Lower leg skin (tissue), 4 donors: ENCODE data around the gene C2orf72. TPM values are rescaled to one million over a fixed set of nuclear protein-coding genes. Genes with fewer than 3 reads are reported as not detected.

Experiments used
- DNase-seq, 2 donors: peaks; one replicate each; pipeline ENCODE4 v3.0.0-alpha.2; 2019; ENCODE audit warnings: low spot score in 2 of 2
- H3K4me3 ChIP-seq: fragments of 200-600 bp; sonication (generic); 2 replicates; pipeline ENCODE4 v1.5.1; 2017; ENCODE audit warnings: mild to moderate bottlenecking, low read depth; ENCODE audit not compliant: poor library complexity, severe bottlenecking
- POLR2A ChIP-seq, 2 donors: fragments of 450-650 bp; IDR thresholded peaks; one replicate each; pipeline ENCODE4 v1.6.1; 2016 to 2017; ENCODE audit warnings: antibody characterized with exemption in 2 of 2, mild to moderate bottlenecking in 1 of 2, moderate library complexity in 1 of 2
- WGBS, 2 donors: methylation state at CpG; one replicate each; pipeline ENCODE4 v1.1.5; 2018; 5-methylcytosine and 5-hydroxymethylcytosine counted together
- intact Hi-C: fragments of 100-400 bp; cut with DNase I; formaldehyde crosslinking; loops from one replicate; pipeline ENCODE4 v1.15.0; 2023; ENCODE audit warnings: low total_unique reads
- total RNA-seq, 4 donors: library from RNA; depleted of rRNA; stranded (reverse); fragments of >200 nt; gene quantifications; one replicate each; pipeline ENCODE4 v1.1.0, GENCODE V29; 2016
- TF ChIP-seq, protein P1 (sequence below), 3 donors: fragments of 450-650 bp; IDR thresholded peaks; one replicate each; pipeline ENCODE4 v1.5.1; 2016; ENCODE audit warnings: antibody characterized with exemption in 3 of 3, mild to moderate bottlenecking in 3 of 3, moderate library complexity in 2 of 3

C2orf72 gene
- total RNA-seq, 4 donors from 2014 or later = 0.95 to 7.3 (median 4.0) TPM

DNA sequence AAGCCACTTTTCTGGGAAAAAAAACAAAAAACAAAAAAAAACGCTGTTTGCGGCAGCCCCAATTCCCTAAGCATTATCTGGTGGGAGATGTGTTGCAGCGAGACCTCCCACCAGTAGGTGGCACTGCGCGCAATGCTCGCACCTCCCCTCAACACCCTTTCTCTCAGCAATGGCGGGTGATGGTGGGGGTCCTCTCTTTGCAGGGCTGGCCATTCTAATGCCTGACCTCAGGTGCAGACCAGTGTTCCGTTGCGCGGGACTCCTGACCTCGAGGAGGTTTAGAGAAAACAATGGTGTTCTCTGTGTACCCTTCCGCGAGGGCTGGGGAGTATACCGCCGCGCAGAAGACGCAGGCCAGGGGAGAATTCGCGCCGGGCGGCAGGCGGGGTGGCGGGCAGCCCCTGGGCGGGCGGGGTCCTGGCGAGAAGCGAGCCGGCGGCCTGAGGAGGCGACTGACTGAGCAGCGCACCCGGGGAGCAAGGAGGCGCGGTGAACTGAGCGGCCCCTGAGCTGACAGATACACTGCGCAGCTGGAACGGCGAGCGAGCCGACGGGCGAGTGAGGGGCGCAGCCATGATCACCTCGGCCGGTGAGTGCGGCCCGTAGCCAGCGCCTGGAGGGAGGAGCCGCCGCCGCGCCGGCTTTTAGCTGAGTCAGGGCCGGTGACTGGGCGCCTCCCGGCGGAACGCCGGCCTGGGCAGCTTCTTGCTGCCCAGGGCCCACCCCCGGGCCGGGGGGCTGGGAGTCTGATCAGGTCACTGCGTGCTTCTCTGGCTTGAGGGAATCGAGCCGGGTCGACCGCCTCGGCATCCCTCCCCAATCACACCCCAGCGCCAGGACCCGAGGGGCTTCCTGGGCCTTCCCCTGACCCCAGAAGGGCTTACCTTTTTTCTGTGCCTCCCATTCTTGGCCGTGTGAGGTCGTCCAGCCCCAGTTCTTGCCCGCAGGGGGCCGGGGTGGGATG lies 19.4 kb downstream of the C2orf72 start, which contains the start of gene PSMD1:
Gene PSMD1, plus strand, starts transcription at position 415 of the 964 bp plus-strand sequence. Its CDS starts 159 bp downstream, at position 574.
- DNase-seq = peak; percentile 88 to 98
- intact Hi-C loops = no loop called here
- H3K4me3 ChIP-seq = peak within 1 kb of the TSS; percentile 92
- TF ChIP-seq POLR2A (IDR thresholded peaks at IDR 0.05) = no peak
- TF ChIP-seq, protein P1, sequence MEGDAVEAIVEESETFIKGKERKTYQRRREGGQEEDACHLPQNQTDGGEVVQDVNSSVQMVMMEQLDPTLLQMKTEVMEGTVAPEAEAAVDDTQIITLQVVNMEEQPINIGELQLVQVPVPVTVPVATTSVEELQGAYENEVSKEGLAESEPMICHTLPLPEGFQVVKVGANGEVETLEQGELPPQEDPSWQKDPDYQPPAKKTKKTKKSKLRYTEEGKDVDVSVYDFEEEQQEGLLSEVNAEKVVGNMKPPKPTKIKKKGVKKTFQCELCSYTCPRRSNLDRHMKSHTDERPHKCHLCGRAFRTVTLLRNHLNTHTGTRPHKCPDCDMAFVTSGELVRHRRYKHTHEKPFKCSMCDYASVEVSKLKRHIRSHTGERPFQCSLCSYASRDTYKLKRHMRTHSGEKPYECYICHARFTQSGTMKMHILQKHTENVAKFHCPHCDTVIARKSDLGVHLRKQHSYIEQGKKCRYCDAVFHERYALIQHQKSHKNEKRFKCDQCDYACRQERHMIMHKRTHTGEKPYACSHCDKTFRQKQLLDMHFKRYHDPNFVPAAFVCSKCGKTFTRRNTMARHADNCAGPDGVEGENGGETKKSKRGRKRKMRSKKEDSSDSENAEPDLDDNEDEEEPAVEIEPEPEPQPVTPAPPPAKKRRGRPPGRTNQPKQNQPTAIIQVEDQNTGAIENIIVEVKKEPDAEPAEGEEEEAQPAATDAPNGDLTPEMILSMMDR (IDR thresholded peaks at IDR 0.05) = peak in 2 of 3 donors; percentile 59 to 69
- WGBS, 2 donors = 0 to 1% methylated on average over 20 to 49 of the region's 73 CpGs

DNA sequence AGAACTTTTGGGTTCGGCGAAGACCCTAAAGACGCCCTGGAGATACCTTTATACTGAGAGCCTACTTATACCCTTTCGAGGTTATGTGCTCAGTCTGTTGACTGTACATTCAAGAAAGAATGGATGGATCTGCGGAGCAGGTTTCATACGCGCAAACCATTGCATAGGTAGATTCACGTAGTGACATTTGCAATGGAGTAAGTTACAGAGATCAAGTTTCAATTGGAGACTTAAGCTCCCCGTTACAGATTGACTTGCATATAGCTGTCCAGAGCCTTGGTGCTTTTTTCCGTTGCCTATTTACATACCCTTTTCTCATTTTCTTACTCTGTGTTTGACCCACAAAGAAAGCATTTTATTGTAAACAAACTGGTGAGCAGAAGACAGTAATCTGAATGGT lies 20.3 kb downstream of the C2orf72 start:
- no peak for DNase-seq
- H3K4me3 ChIP-seq = peak overlapping the region; percentile 92
- TF ChIP-seq, protein P1 (IDR thresholded peaks at IDR 0.05) = no peak
- no peak for TF ChIP-seq POLR2A (IDR thresholded peaks at IDR 0.05)
- intact Hi-C loops = no loop called here
- 4 to 10% methylated on average over 10 of the region's 10 CpGs for WGBS, 2 donors

DNA sequence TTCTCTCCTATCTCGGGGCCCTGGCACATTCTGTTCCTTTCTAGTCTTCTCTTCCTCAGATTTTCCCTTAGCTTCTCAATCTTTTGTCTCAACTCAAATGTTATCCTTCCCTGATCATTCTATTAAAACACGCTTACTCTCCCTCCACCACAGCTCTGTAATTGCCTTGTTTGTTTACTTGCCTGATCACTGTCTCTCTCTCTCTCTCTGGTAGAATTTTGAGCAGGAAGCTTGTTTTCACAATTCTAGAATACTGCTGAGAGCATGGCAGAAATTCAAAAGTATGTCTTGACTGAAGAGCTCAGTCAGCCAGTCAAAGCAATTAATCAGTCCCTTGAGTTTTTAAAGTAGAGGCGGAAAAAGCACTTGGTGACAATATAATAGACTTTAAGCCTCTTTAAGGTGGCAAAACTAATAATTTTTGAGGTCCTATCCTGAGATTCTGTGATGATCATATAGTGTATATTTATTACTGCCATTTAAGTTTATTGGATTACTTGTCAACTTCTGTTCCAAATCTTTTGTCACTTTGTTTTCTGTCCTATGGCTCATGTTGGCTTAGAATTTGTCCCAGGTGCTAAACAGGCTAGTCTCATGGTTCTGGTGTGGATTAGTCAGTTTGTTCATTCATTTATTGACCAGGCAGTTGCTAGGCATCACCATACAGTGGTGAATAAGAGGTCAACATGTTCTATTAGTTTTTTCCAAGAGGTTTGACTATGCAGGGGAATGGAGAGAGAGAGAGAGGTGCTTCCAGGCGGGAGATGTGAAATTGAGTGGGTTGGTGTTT lies 21.6 kb downstream of the C2orf72 start:
- intact Hi-C loops = no loop called here

DNA sequence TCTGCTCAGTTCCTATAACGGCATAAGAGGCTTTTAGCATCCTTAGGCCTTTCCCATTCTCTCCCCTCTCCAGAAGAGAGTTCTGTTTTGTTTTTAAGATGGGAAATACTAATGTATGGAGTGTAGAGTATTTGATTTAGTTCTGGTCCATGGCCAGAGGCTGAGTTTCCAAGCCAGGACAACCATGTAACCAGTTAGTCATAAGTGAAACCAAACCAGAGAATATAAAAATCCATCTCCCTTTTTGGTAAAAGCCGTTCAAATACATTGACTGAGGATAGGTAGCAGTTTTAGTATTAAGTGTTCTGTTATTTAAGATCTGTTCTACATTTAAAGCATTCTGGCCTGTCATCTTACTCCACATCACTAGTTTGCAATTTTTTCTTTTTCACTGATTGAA lies 22.4 kb downstream of the C2orf72 start:
- no peak for DNase-seq
- no peak overlapping the region for H3K4me3 ChIP-seq
- WGBS, 2 donors = 79 to 81% methylated on average over 2 of the region's 2 CpGs
- TF ChIP-seq POLR2A (IDR thresholded peaks at IDR 0.05) = no peak
- TF ChIP-seq, protein P1 (IDR thresholded peaks at IDR 0.05) = no peak
- intact Hi-C loops = no loop called here

More for the DNA sequence above, 21.6 kb downstream of the C2orf72 start:
- DNase-seq = no peak
- WGBS, 2 donors = 77 to 81% methylated on average over 4 of the region's 4 CpGs
- H3K4me3 ChIP-seq = no peak overlapping the region
- TF ChIP-seq, protein P1 (IDR thresholded peaks at IDR 0.05) = no peak
- TF ChIP-seq POLR2A (IDR thresholded peaks at IDR 0.05) = no peak

DNA sequence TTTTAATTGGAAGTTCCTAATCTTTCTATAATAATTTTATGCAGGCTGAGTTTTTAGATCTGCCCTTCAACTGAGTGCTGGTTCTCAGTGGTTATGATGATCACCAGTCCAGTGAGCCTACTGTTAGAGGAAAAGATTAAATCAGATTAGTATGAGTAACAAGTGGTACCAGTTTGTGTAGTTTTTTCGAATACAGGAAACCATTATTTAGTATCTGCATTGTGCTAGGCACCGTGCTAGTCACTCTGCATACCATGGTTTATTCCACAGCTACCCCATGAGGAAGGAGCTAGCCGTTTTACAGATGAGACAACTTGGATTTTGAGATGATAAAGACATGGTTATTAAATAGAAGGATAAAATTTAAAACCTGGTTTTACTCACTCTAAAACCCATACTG lies 25.5 kb downstream of the C2orf72 start:
- intact Hi-C loops = no loop called here
- WGBS, 2 donors = 89 to 90% methylated on average over 3 of the region's 3 CpGs
- no peak for DNase-seq
- TF ChIP-seq, protein P1 (IDR thresholded peaks at IDR 0.05) = no peak
- TF ChIP-seq POLR2A (IDR thresholded peaks at IDR 0.05) = no peak
- no peak overlapping the region for H3K4me3 ChIP-seq
